ENCODE measurements around the gene TSPAN16.

DNA sequence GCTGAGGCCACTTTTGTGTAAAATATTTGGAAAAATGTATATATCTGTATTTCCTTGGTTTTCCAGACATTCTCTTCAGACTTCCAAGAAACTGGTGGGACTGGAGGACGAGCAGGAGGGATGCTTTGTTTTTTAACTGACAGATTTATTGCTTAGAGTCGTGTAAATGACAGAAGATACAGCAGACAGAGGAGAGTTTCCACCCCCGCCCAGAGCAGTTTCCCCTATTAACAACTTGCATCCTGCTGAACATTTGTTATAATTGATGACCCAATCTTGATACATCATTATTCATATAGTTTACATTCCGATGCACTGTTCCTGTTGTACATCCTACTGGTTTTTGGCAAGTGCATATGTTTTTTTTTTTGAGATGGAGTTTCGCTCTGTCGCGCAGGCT, 26.6 kb upstream of the TSPAN16 start:
- TF ChIP-seq, protein P1, sequence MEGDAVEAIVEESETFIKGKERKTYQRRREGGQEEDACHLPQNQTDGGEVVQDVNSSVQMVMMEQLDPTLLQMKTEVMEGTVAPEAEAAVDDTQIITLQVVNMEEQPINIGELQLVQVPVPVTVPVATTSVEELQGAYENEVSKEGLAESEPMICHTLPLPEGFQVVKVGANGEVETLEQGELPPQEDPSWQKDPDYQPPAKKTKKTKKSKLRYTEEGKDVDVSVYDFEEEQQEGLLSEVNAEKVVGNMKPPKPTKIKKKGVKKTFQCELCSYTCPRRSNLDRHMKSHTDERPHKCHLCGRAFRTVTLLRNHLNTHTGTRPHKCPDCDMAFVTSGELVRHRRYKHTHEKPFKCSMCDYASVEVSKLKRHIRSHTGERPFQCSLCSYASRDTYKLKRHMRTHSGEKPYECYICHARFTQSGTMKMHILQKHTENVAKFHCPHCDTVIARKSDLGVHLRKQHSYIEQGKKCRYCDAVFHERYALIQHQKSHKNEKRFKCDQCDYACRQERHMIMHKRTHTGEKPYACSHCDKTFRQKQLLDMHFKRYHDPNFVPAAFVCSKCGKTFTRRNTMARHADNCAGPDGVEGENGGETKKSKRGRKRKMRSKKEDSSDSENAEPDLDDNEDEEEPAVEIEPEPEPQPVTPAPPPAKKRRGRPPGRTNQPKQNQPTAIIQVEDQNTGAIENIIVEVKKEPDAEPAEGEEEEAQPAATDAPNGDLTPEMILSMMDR (IDR thresholded peaks at IDR 0.05) = no peak
- no peak for TF ChIP-seq POLR2A (IDR thresholded peaks at IDR 0.05)
